ENCODE results near the gene FBXW9. TPM values are rescaled to one million over a fixed set of nuclear protein-coding genes. Genes with fewer than 3 reads are reported as not detected.
A peak's percentile ranks its signal among the peaks of the same experiment; 100 is the strongest.

FBXW9 gene
- total RNA-seq, 2 experiments from 2014 or later, result 11.0 to 11.5 TPM

- Histone ChIP-seq H3K4me3 (ENCODE audit: low read depth, low read length, poor library complexity, severe bottlenecking) (peak within 1 kb of the TSS; percentile 82), H3K4me2 (ENCODE audit: low read length) (peak within 1 kb of the TSS; percentile 84), H3K4me1 (ENCODE audit: insufficient read depth, low read length, poor library complexity, severe bottlenecking) (peaks cover 26% of the 10 kb centered on the region), H3K9me2 (ENCODE audit: insufficient read depth, low read length) (no peaks in the 10 kb centered on the region), H2AFZ (ENCODE audit: low read length) (peak within 1 kb of the TSS; percentile 31; the same call in 1 of the 2 replicates), H4K20me1 (ENCODE audit: insufficient read depth, low read length) (peaks cover 8% of the 10 kb centered on the region; the same call in 1 of the 2 replicates), H3K36me3 (ENCODE audit: insufficient read depth, low read length) (peaks cover 55% of the 10 kb centered on the region), H3K79me2 (ENCODE audit: insufficient read depth, low read depth, low read length) (peaks cover 52% of the 10 kb centered on the region), H3K27ac (ENCODE audit: low read depth, low read length, poor library complexity, severe bottlenecking) (peak within 1 kb of the TSS; percentile 74), H3K9me3 (ENCODE audit: low read length) (no peaks in the 10 kb centered on the region)
- CTCF ChIA-PET (ENCODE audit: unreplicated experiment), result interaction anchor here (1.8 kb wide), 1 partner anchor 10 kb away, joined by 14 read pairs; the partner anchor contains the start of gene TRIR
- intact Hi-C loops (cut with micrococcal nuclease; ENCODE audit: unreplicated experiment), result loop anchor here (5.0 kb wide), 1 partner anchor 68 kb away; the partner anchor contains the start of gene JUNB
- TF ChIP-seq EZH2phosphoT487 (IDR thresholded peaks at IDR 0.05; ENCODE audit: borderline replicate concordance, low read depth, low read length) (no peak), CTCF (conservative IDR thresholded peaks at IDR 0.05; ENCODE audit: low read length) (no peak)
- peak; percentile 82 for DNase-seq (ENCODE audit: low spot score)
- POLR2A ChIA-PET, result interaction anchor here (0.6 to 3.6 kb wide), 5 partner anchors 9 to 156 kb away, joined by 3 to 32 read pairs (median 4); partner anchors contain the start of genes GET3 and TRIR
- no TSS peak for BruUV-seq (replicated peaks)
Observed at GRCh38 chr19:12723641-12724426, 27.4 kb upstream of the FBXW9 start, which contains the start of gene TNPO2. TSS of gene TNPO2 (minus strand) at chr19:12723932. CDS start at chr19:12720977, 2,955 bp downstream.

- H3K27ac ChIP-seq (ENCODE audit: low read depth, low read length, poor library complexity, severe bottlenecking), result peak overlapping the region; percentile 74
- ChIA-PET POLR2A (interaction anchor here (0.6 to 3.6 kb wide), 7 partner anchors 10 to 156 kb away, joined by 3 to 32 read pairs (median 4); partner anchors contain the start of genes GET3, MAN2B1, TRIR and WDR83), CTCF (ENCODE audit: unreplicated experiment) (interaction anchor here (1.8 kb wide), 1 partner anchor 10 kb away, joined by 14 read pairs; the partner anchor contains the start of gene TRIR)
- H3K9me2 ChIP-seq (ENCODE audit: insufficient read depth, low read length), result no peaks in the 10 kb centered on the region
- peak overlapping the region; percentile 31; the same call in 1 of the 2 replicates for H2AFZ ChIP-seq (ENCODE audit: low read length)
- TF ChIP-seq CTCF (conservative IDR thresholded peaks at IDR 0.05; ENCODE audit: low read length) (no peak), EZH2phosphoT487 (IDR thresholded peaks at IDR 0.05; ENCODE audit: borderline replicate concordance, low read depth, low read length) (no peak)
- peak overlapping the region; percentile 82 for H3K4me3 ChIP-seq (ENCODE audit: low read depth, low read length, poor library complexity, severe bottlenecking)
- H3K36me3 ChIP-seq (ENCODE audit: insufficient read depth, low read length), result peaks cover 55% of the 10 kb centered on the region
- intact Hi-C loops (cut with micrococcal nuclease; ENCODE audit: unreplicated experiment), result loop anchor here (5.0 kb wide), 1 partner anchor 69 kb away; the partner anchor contains the start of gene JUNB
- H3K9me3 ChIP-seq (ENCODE audit: low read length), result no peaks in the 10 kb centered on the region
- H4K20me1 ChIP-seq (ENCODE audit: insufficient read depth, low read length), result peaks cover 13% of the 10 kb centered on the region; the same call in 1 of the 2 replicates
- peaks cover 26% of the 10 kb centered on the region for H3K4me1 ChIP-seq (ENCODE audit: insufficient read depth, low read length, poor library complexity, severe bottlenecking)
- no TSS peak for BruUV-seq (replicated peaks)
- peaks cover 54% of the 10 kb centered on the region for H3K79me2 ChIP-seq (ENCODE audit: insufficient read depth, low read depth, low read length)
- peak overlapping the region; percentile 84 for H3K4me2 ChIP-seq (ENCODE audit: low read length)
- peak; percentile 38 for DNase-seq (ENCODE audit: low spot score)
Observed at GRCh38 chr19:12723381-12723640, 26.9 kb upstream of the FBXW9 start.

All from OCI-LY7 (cell line).